Urinary bladder (tissue), 4 donors: ENCODE data around the gene ASTN1. TPM values are rescaled to one million over a fixed set of nuclear protein-coding genes. Genes with fewer than 3 reads are reported as not detected.

Experiments
- DNase-seq: peaks from one replicate; pipeline ENCODE4 v3.0.0-alpha.2; 2015; ENCODE audit errors: extremely low spot score
- H3K27ac ChIP-seq: one replicate; pipeline ENCODE4 v1.5.1; 2013; ENCODE audit warnings: low read depth, mild to moderate bottlenecking, moderate library complexity
- H3K36me3 ChIP-seq: one replicate; pipeline ENCODE4 v1.6.1; 2013; ENCODE audit warnings: mild to moderate bottlenecking, moderate library complexity; ENCODE audit not compliant: insufficient read depth
- H3K4me1 ChIP-seq: one replicate; pipeline ENCODE4 v1.6.1; 2013; ENCODE audit warnings: mild to moderate bottlenecking, moderate library complexity; ENCODE audit not compliant: insufficient read depth
- H3K4me3 ChIP-seq: one replicate; pipeline ENCODE4 v1.5.1; 2013; ENCODE audit warnings: low read depth, low read length
- WGBS: extraction: QIAGEN DNeasy Blood & Tissue Kit; methylation state at CpG from one replicate; pipeline ENCODE4 v1.1.7; 2013; 5-methylcytosine and 5-hydroxymethylcytosine counted together
- polyA plus RNA-seq: library from polyadenylated mRNA; stranded (reverse); fragments of 200-250 nt; gene quantifications from one replicate; pipeline ENCODE4 v1.2.3, GENCODE V29; 2013
- total RNA-seq: library from RNA; depleted of rRNA; stranded (reverse); fragments of >200 nt; gene quantifications from one replicate; pipeline ENCODE4 v1.2.3, GENCODE V29; 2014
- donor health status: healthy with polysubstance abuse.
- donor health status: healthy.

Gene ASTN1
- total and polyA plus RNA-seq, 2 donors = 0.23 to 6.3 TPM

GRCh38 chr1:177138347-177138746 lies 26.2 kb downstream of the ASTN1 start:
- Histone ChIP-seq H3K36me3 (no peaks in the 10 kb centered on the region), H3K4me1 (no peaks in the 10 kb centered on the region), H3K4me3 (no peak overlapping the region), H3K27ac (no peak overlapping the region)
- DNase-seq = no peak
- 90% methylated on average over 4 of the region's 4 CpGs for WGBS

- Histone ChIP-seq H3K4me3 (no peak overlapping the region), H3K36me3 (no peaks in the 10 kb centered on the region), H3K4me1 (no peaks in the 10 kb centered on the region), H3K27ac (no peak overlapping the region)
- 42% methylated on average over 1 of the region's 1 CpG for WGBS
- DNase-seq = no peak
Measured at GRCh38 chr1:177137814-177138213, 26.7 kb downstream of the ASTN1 start.

- WGBS = 54% methylated on average over 4 of the region's 4 CpGs
- no peak for DNase-seq
- H3K4me1 ChIP-seq = no peaks in the 10 kb centered on the region
- no peak overlapping the region for H3K27ac ChIP-seq
- H3K4me3 ChIP-seq = no peak overlapping the region
- H3K36me3 ChIP-seq = no peaks in the 10 kb centered on the region
Measured at GRCh38 chr1:177135250-177135649, 29.3 kb downstream of the ASTN1 start.

- H3K4me1 ChIP-seq = no peaks in the 10 kb centered on the region
- no peak overlapping the region for H3K4me3 ChIP-seq
- DNase-seq = no peak
- no peaks in the 10 kb centered on the region for H3K36me3 ChIP-seq
- H3K27ac ChIP-seq = no peak overlapping the region
- 74% methylated on average over 4 of the region's 4 CpGs for WGBS
Measured at GRCh38 chr1:177133977-177134538, 30.5 kb downstream of the ASTN1 start.

GRCh38 chr1:177132141-177132540 lies 32.4 kb downstream of the ASTN1 start:
- no peaks in the 10 kb centered on the region for H3K4me1 ChIP-seq
- no peak for DNase-seq
- 73% methylated on average over 2 of the region's 2 CpGs for WGBS
- H3K36me3 ChIP-seq = no peaks in the 10 kb centered on the region
- no peak overlapping the region for H3K27ac ChIP-seq
- H3K4me3 ChIP-seq = no peak overlapping the region

- 58% methylated on average over 4 of the region's 4 CpGs for WGBS
- no peak overlapping the region for H3K4me3 ChIP-seq
- H3K36me3 ChIP-seq = no peaks in the 10 kb centered on the region
- H3K27ac ChIP-seq = no peak overlapping the region
- no peak for DNase-seq
- no peaks in the 10 kb centered on the region for H3K4me1 ChIP-seq
Measured at GRCh38 chr1:177131723-177132122, 32.8 kb downstream of the ASTN1 start.

GRCh38 chr1:177130451-177130945 lies 34.0 kb downstream of the ASTN1 start:
- no peak for DNase-seq
- H3K4me1 ChIP-seq = no peaks in the 10 kb centered on the region
- H3K4me3 ChIP-seq = no peak overlapping the region
- no peaks in the 10 kb centered on the region for H3K36me3 ChIP-seq
- WGBS = 66% methylated on average over 5 of the region's 5 CpGs
- no peak overlapping the region for H3K27ac ChIP-seq

GRCh38 chr1:177128665-177129281 lies 35.7 kb downstream of the ASTN1 start:
- no peak overlapping the region for H3K27ac ChIP-seq
- WGBS = 48% methylated on average over 4 of the region's 4 CpGs
- H3K4me3 ChIP-seq = no peak overlapping the region
- H3K4me1 ChIP-seq = no peaks in the 10 kb centered on the region
- no peaks in the 10 kb centered on the region for H3K36me3 ChIP-seq
- no peak for DNase-seq

- no peak for DNase-seq
- H3K36me3 ChIP-seq = no peaks in the 10 kb centered on the region
- H3K27ac ChIP-seq = no peak overlapping the region
- WGBS = 56% methylated on average over 3 of the region's 3 CpGs
- H3K4me3 ChIP-seq = no peak overlapping the region
- H3K4me1 ChIP-seq = no peaks in the 10 kb centered on the region
Measured at GRCh38 chr1:177126267-177126666, 38.2 kb downstream of the ASTN1 start.

GRCh38 chr1:177124577-177125278 lies 39.8 kb downstream of the ASTN1 start:
- Histone ChIP-seq H3K36me3 (no peaks in the 10 kb centered on the region), H3K27ac (no peak overlapping the region), H3K4me3 (no peak overlapping the region), H3K4me1 (no peaks in the 10 kb centered on the region)
- no peak for DNase-seq
- WGBS = 31% methylated on average over 4 of the region's 4 CpGs

GRCh38 chr1:177122461-177123251 lies 41.9 kb downstream of the ASTN1 start:
- WGBS = 85% methylated on average over 12 of the region's 12 CpGs
- DNase-seq = no peak

GRCh38 chr1:177119311-177119710 lies 45.2 kb downstream of the ASTN1 start:
- no peak for DNase-seq
- 60% methylated on average over 4 of the region's 4 CpGs for WGBS
- Histone ChIP-seq H3K4me3 (no peak overlapping the region), H3K27ac (no peak overlapping the region), H3K4me1 (no peaks in the 10 kb centered on the region), H3K36me3 (no peaks in the 10 kb centered on the region)

More at GRCh38 chr1:177122461-177123251, 41.9 kb downstream of the ASTN1 start:
- Histone ChIP-seq H3K36me3 (no peaks in the 10 kb centered on the region), H3K4me3 (no peak overlapping the region), H3K27ac (no peak overlapping the region), H3K4me1 (no peaks in the 10 kb centered on the region)

- WGBS = 75% methylated on average over 4 of the region's 4 CpGs
Measured at GRCh38 chr1:177118901-177119300, 45.6 kb downstream of the ASTN1 start.

More at GRCh38 chr1:177118901-177119300, 45.6 kb downstream of the ASTN1 start:
- no peaks in the 10 kb centered on the region for H3K36me3 ChIP-seq
- H3K4me1 ChIP-seq = no peaks in the 10 kb centered on the region
- no peak for DNase-seq
- H3K4me3 ChIP-seq = no peak overlapping the region
- H3K27ac ChIP-seq = no peak overlapping the region
